ENCODE results near the gene CADM1. TPM values are rescaled to one million over a fixed set of nuclear protein-coding genes. Genes with fewer than 3 reads are reported as not detected.
A peak's percentile ranks its signal among the peaks of the same experiment; 100 is the strongest.

Gene CADM1
- total and polyA plus RNA-seq, 2 experiments from 2014 or later: 16.5 to 18.0 TPM

DNA sequence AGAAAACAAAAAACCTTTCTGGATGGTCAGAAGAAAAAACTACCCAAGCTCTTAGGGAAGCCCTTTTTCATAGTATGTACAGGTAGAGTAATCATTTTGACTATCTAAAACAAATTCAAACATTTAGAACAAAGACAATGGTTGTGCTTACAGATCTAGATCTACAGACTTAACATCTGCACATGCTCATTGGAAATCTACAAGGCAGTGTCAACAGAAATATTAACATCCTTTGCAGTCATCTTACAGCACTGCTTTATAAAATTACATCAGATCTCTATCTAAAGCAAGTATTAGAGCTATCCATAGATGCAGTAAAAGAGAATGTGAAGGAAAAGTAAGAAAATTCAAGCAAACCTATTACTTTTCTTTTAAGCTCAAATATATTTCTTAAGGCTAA lies 110.3 kb downstream of the CADM1 start:
- H4K20me1 ChIP-seq (replicated peaks; ENCODE audit: insufficient read depth): peaks cover 31% of the 10 kb centered on the region
- no peak overlapping the region for H3K4me3 Mint-ChIP-seq
- ATAC-seq: no peak

DNA sequence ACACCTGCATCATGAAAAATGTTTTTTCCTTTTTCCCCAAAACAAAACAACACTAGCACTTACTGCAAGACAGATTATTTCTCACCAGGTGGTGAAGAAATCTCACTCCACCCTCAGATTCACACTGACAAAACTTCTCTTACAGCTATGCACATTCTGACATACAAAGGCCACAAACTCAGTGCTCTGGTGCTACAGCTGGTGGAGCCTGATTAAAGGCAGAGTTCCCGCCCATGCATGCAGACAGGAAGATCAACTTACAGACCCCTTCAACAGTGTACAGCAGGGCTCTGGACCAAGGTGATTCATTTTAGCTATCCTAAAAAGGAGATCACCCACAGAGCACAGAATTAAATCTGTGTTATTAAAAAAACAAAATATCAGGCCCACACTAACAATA lies 112.6 kb downstream of the CADM1 start:
- Mint-ChIP-seq H3K4me3 (no peak overlapping the region), H3K27ac (no peak overlapping the region), H3K9me3 (no peaks in the 10 kb centered on the region; the same call in 2 of the 3 replicates), H3K36me3 (ENCODE audit: low read depth) (no peaks in the 10 kb centered on the region), H3K27me3 (ENCODE audit: insufficient read depth, low read depth, poor library complexity) (peaks cover 86% of the 10 kb centered on the region), H3K4me1 (peaks cover 11% of the 10 kb centered on the region; the same call in 2 of the 3 replicates)
- ATAC-seq (peak; percentile 51; the same call in 2 of the 3 replicates), DNase-seq (ENCODE audit: low spot score) (peak; percentile 32)
- Histone ChIP-seq H2AFZ (no peak overlapping the region), H3K79me2 (replicated peaks; ENCODE audit: insufficient read depth) (no peaks in the 10 kb centered on the region), H3K4me2 (no peak overlapping the region), H3K4me1 (ENCODE audit: insufficient read depth) (no peaks in the 10 kb centered on the region; the same call in 1 of the 2 replicates), H3F3A (replicated peaks; ENCODE audit: low read depth) (no peaks in the 10 kb centered on the region), H3K27ac (ENCODE audit: low read depth) (no peak overlapping the region), H3K4me3 (no peak overlapping the region), H4K20me1 (replicated peaks; ENCODE audit: insufficient read depth) (peaks cover 52% of the 10 kb centered on the region), H3K36me3 (ENCODE audit: insufficient read depth) (no peaks in the 10 kb centered on the region), H3K27me3 (ENCODE audit: insufficient read depth) (peaks cover 100% of the 10 kb centered on the region), H3K9me2 (ENCODE audit: insufficient read depth) (no peaks in the 10 kb centered on the region)
- TF ChIP-seq EZH2phosphoT487 (IDR thresholded peaks at IDR 0.05; ENCODE audit: unreplicated experiment) (no peak), NANOG (IDR thresholded peaks at IDR 0.05; ENCODE audit: borderline replicate concordance) (no peak), POLR2AphosphoS5 (IDR thresholded peaks at IDR 0.05; ENCODE audit: low read depth) (no peak), JUNB (IDR thresholded peaks at IDR 0.05; ENCODE audit: unreplicated experiment) (no peak), CREB1 (CRISPR knock-in tag; IDR thresholded peaks at IDR 0.05; ENCODE audit: low read depth) (no peak)
- TF ChIP-seq, protein P1, sequence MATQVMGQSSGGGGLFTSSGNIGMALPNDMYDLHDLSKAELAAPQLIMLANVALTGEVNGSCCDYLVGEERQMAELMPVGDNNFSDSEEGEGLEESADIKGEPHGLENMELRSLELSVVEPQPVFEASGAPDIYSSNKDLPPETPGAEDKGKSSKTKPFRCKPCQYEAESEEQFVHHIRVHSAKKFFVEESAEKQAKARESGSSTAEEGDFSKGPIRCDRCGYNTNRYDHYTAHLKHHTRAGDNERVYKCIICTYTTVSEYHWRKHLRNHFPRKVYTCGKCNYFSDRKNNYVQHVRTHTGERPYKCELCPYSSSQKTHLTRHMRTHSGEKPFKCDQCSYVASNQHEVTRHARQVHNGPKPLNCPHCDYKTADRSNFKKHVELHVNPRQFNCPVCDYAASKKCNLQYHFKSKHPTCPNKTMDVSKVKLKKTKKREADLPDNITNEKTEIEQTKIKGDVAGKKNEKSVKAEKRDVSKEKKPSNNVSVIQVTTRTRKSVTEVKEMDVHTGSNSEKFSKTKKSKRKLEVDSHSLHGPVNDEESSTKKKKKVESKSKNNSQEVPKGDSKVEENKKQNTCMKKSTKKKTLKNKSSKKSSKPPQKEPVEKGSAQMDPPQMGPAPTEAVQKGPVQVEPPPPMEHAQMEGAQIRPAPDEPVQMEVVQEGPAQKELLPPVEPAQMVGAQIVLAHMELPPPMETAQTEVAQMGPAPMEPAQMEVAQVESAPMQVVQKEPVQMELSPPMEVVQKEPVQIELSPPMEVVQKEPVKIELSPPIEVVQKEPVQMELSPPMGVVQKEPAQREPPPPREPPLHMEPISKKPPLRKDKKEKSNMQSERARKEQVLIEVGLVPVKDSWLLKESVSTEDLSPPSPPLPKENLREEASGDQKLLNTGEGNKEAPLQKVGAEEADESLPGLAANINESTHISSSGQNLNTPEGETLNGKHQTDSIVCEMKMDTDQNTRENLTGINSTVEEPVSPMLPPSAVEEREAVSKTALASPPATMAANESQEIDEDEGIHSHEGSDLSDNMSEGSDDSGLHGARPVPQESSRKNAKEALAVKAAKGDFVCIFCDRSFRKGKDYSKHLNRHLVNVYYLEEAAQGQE (IDR thresholded peaks at IDR 0.05; ENCODE audit: unreplicated experiment): no peak
- TF ChIP-seq, protein P2, sequence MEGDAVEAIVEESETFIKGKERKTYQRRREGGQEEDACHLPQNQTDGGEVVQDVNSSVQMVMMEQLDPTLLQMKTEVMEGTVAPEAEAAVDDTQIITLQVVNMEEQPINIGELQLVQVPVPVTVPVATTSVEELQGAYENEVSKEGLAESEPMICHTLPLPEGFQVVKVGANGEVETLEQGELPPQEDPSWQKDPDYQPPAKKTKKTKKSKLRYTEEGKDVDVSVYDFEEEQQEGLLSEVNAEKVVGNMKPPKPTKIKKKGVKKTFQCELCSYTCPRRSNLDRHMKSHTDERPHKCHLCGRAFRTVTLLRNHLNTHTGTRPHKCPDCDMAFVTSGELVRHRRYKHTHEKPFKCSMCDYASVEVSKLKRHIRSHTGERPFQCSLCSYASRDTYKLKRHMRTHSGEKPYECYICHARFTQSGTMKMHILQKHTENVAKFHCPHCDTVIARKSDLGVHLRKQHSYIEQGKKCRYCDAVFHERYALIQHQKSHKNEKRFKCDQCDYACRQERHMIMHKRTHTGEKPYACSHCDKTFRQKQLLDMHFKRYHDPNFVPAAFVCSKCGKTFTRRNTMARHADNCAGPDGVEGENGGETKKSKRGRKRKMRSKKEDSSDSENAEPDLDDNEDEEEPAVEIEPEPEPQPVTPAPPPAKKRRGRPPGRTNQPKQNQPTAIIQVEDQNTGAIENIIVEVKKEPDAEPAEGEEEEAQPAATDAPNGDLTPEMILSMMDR (conservative IDR thresholded peaks at IDR 0.05; ENCODE audit: low read depth in 2 of 2): no peak
- TF ChIP-seq, protein P3, sequence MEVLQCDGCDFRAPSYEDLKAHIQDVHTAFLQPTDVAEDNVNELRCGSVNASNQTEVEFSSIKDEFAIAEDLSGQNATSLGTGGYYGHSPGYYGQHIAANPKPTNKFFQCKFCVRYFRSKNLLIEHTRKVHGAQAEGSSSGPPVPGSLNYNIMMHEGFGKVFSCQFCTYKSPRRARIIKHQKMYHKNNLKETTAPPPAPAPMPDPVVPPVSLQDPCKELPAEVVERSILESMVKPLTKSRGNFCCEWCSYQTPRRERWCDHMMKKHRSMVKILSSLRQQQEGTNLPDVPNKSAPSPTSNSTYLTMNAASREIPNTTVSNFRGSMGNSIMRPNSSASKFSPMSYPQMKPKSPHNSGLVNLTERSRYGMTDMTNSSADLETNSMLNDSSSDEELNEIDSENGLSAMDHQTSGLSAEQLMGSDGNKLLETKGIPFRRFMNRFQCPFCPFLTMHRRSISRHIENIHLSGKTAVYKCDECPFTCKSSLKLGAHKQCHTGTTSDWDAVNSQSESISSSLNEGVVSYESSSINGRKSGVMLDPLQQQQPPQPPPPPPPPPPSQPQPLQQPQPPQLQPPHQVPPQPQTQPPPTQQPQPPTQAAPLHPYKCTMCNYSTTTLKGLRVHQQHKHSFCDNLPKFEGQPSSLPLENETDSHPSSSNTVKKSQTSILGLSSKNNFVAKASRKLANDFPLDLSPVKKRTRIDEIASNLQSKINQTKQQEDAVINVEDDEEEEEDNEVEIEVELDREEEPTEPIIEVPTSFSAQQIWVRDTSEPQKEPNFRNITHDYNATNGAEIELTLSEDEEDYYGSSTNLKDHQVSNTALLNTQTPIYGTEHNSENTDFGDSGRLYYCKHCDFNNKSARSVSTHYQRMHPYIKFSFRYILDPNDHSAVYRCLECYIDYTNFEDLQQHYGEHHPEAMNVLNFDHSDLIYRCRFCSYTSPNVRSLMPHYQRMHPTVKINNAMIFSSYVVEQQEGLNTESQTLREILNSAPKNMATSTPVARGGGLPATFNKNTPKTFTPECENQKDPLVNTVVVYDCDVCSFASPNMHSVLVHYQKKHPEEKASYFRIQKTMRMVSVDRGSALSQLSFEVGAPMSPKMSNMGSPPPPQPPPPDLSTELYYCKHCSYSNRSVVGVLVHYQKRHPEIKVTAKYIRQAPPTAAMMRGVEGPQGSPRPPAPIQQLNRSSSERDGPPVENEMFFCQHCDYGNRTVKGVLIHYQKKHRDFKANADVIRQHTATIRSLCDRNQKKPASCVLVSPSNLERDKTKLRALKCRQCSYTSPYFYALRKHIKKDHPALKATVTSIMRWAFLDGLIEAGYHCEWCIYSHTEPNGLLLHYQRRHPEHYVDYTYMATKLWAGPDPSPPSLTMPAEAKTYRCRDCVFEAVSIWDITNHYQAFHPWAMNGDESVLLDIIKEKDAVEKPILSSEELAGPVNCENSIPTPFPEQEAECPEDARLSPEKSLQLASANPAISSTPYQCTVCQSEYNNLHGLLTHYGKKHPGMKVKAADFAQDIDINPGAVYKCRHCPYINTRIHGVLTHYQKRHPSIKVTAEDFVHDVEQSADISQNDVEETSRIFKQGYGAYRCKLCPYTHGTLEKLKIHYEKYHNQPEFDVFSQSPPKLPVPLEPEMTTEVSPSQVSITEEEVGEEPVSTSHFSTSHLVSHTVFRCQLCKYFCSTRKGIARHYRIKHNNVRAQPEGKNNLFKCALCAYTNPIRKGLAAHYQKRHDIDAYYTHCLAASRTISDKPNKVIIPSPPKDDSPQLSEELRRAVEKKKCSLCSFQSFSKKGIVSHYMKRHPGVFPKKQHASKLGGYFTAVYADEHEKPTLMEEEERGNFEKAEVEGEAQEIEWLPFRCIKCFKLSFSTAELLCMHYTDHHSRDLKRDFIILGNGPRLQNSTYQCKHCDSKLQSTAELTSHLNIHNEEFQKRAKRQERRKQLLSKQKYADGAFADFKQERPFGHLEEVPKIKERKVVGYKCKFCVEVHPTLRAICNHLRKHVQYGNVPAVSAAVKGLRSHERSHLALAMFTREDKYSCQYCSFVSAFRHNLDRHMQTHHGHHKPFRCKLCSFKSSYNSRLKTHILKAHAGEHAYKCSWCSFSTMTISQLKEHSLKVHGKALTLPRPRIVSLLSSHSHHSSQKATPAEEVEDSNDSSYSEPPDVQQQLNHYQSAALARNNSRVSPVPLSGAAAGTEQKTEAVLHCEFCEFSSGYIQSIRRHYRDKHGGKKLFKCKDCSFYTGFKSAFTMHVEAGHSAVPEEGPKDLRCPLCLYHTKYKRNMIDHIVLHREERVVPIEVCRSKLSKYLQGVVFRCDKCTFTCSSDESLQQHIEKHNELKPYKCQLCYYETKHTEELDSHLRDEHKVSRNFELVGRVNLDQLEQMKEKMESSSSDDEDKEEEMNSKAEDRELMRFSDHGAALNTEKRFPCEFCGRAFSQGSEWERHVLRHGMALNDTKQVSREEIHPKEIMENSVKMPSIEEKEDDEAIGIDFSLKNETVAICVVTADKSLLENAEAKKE (CRISPR knock-in tag; IDR thresholded peaks at IDR 0.05): no peak
- TF ChIP-seq, protein P4, sequence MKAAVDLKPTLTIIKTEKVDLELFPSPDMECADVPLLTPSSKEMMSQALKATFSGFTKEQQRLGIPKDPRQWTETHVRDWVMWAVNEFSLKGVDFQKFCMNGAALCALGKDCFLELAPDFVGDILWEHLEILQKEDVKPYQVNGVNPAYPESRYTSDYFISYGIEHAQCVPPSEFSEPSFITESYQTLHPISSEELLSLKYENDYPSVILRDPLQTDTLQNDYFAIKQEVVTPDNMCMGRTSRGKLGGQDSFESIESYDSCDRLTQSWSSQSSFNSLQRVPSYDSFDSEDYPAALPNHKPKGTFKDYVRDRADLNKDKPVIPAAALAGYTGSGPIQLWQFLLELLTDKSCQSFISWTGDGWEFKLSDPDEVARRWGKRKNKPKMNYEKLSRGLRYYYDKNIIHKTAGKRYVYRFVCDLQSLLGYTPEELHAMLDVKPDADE (IDR thresholded peaks at IDR 0.05): no peak

More for the DNA sequence above, 110.3 kb downstream of the CADM1 start:
- Mint-ChIP-seq H3K9me3 (no peaks in the 10 kb centered on the region; the same call in 2 of the 3 replicates), H3K27me3 (ENCODE audit: insufficient read depth, low read depth, poor library complexity) (peaks cover 66% of the 10 kb centered on the region), H3K4me1 (peaks cover 11% of the 10 kb centered on the region; the same call in 2 of the 3 replicates), H3K27ac (no peak overlapping the region), H3K36me3 (ENCODE audit: low read depth) (no peaks in the 10 kb centered on the region)
- H3K9me2 ChIP-seq (ENCODE audit: insufficient read depth): no peaks in the 10 kb centered on the region
- H3F3A ChIP-seq (replicated peaks; ENCODE audit: low read depth): no peaks in the 10 kb centered on the region
- peaks cover 100% of the 10 kb centered on the region for H3K27me3 ChIP-seq (ENCODE audit: insufficient read depth)
- H3K79me2 ChIP-seq (replicated peaks; ENCODE audit: insufficient read depth): no peaks in the 10 kb centered on the region
- H3K36me3 ChIP-seq (ENCODE audit: insufficient read depth): no peaks in the 10 kb centered on the region
- DNase-seq (ENCODE audit: low spot score): no peak
- no peak overlapping the region for H2AFZ ChIP-seq
- H3K4me3 ChIP-seq: no peak overlapping the region
- H3K27ac ChIP-seq (ENCODE audit: low read depth): no peak overlapping the region
- TF ChIP-seq JUNB (IDR thresholded peaks at IDR 0.05; ENCODE audit: unreplicated experiment): no peak
- H3K4me2 ChIP-seq: no peak overlapping the region
- H3K4me1 ChIP-seq (ENCODE audit: insufficient read depth): no peaks in the 10 kb centered on the region; the same call in 1 of the 2 replicates
